Fibroblast of the aortic adventitia (primary cell): ENCODE measurements around the gene MGLL. TPM values are rescaled to one million over a fixed set of nuclear protein-coding genes. Genes with fewer than 3 reads are reported as not detected.

Experiments used
- DNase-seq: peaks from one replicate; pipeline ENCODE4 v3.0.0-alpha.2; 2010; ENCODE audit warnings: low read depth
- H3K4me3 ChIP-seq: 2 replicates; pipeline ENCODE4 v1.5.1; 2011; ENCODE audit warnings: low read depth, mild to moderate bottlenecking, control low read depth, low read length, moderate library complexity
- total RNA-seq: library from RNA; depleted of rRNA; stranded (reverse); fragments of >200 nt; gene quantifications from 2 replicates; pipeline ENCODE4 v1.2.3, GENCODE V29; 2012; ENCODE audit warnings: low replicate concordance
- TF ChIP-seq, protein P1 (sequence below): IDR thresholded peaks from 2 replicates; pipeline ENCODE4 v1.5.1; 2011; ENCODE audit warnings: mild to moderate bottlenecking, low read length, control low read depth, inconsistent platforms; ENCODE audit not compliant: insufficient read depth

The MGLL gene
- total RNA-seq, 1 donor: 25.8 TPM

DNA sequence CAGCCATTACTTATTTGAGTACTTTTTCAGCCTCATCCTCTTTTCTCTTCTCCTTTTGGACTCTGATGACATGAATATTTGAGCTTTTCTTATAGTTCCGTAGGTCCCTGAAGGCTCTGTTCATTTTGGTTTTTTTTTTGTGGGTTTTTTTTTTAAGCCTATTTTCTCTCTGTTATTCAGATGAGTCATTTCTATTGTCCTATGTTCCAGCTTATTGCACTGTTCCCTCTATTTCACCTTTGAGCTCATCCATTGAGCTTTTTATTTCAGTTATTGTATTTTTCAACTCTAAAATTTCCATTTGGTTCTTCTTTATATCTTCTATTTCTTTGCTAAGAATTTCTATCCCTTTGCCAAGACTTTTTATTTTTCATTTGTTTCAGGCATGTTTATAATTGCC lies 7.2 kb upstream of the MGLL start:
- TF ChIP-seq, protein P1, sequence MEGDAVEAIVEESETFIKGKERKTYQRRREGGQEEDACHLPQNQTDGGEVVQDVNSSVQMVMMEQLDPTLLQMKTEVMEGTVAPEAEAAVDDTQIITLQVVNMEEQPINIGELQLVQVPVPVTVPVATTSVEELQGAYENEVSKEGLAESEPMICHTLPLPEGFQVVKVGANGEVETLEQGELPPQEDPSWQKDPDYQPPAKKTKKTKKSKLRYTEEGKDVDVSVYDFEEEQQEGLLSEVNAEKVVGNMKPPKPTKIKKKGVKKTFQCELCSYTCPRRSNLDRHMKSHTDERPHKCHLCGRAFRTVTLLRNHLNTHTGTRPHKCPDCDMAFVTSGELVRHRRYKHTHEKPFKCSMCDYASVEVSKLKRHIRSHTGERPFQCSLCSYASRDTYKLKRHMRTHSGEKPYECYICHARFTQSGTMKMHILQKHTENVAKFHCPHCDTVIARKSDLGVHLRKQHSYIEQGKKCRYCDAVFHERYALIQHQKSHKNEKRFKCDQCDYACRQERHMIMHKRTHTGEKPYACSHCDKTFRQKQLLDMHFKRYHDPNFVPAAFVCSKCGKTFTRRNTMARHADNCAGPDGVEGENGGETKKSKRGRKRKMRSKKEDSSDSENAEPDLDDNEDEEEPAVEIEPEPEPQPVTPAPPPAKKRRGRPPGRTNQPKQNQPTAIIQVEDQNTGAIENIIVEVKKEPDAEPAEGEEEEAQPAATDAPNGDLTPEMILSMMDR: no peak
- no peak for DNase-seq
- no peak overlapping the region for H3K4me3 ChIP-seq

DNA sequence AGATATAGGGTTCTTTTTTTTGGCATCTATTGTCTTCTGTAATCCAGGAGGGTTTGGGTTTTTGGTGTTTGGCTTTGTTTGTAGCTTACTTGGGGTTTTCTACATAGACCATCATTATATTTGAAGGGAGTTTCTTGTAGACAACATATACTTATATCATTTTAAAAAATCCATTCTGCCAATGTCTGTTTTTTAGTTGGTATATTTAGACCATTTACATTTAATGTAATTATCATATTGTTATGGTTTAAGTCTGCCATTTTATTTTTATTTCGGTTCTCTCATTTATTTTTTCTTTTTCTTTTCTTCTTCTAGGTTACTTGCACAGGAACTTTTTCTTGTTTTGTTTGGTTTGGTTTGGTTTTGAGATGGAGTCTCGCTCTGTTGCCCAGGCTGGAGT lies 5.5 kb upstream of the MGLL start:
- TF ChIP-seq, protein P1: no peak
- no peak overlapping the region for H3K4me3 ChIP-seq
- no peak for DNase-seq

DNA sequence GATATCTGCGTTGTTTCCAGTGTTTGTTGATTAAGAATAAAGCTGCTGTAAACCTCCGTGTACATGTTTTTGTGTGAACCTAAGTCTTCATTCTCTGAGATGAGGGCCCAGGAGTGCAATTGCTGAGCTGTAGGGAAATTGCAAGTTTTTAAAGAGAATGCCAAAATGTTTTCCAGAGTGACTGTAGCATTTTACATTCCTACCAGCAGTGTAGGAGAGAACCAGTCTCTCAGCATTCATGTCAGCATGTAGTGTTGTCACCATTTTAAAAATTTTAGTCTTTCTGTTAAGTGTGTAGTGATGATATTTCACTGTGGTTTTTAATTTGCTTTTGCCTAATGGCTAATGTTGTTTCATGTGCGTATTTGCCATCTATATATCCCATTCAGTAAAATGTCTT lies 3.4 kb upstream of the MGLL start:
- TF ChIP-seq, protein P1: peak; percentile 33
- no peak overlapping the region for H3K4me3 ChIP-seq
- DNase-seq: peak; percentile 35

DNA sequence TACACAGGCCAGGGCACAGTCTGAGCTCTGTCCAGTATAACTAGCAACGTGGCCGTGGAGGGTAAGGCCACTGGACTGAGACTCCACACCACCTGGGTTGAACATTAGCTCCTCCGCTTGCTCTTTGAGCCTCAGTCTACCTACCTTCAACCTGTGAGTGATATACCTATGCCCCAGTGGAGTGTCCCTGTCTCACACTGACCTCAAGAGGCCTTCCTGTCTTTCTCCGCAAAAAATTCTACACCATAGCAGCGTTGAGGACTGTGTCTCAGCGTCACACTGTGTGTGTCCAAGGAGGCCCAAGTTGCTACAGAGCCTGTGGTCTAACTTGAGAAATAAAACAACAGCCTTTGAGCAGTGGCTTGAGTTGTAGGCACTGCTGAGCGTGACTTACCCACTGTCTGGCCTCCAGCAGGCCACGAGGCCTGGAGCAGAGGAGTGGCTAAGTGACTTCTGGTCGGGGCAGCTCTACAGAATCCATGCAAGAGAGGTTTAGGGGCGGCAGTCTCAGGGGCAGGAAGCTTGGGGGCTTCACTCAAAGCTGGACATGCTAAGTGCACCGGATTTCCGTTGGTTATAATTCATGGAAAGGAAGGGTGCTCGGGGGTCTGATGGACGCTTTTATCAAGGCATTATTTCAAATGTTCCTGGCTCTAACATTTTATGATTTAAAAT lies 2.0 kb upstream of the MGLL start:
- TF ChIP-seq, protein P1: no peak
- no peak for DNase-seq
- H3K4me3 ChIP-seq: no peak overlapping the region

DNA sequence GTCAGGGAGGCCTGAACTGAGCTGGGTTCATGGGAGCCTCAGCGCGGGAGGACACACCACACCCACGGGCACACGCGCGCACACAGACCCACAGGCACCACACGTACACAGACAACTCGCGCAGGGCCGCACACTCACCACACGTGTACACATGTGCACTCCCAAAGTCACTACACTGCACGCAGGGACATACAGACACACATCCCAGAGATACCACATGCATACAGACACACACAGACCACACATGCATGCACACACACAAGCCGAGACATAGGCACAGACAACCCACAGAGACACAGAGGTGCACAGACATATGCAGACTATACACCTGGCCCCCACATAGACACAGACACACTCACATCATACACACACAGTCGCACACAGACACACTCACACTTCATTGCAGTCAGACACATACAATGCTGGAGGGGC lies 1.1 kb upstream of the MGLL start:
- DNase-seq: peak; percentile 17
- TF ChIP-seq, protein P1: no peak
- peak overlapping the region; percentile 81 for H3K4me3 ChIP-seq

DNA sequence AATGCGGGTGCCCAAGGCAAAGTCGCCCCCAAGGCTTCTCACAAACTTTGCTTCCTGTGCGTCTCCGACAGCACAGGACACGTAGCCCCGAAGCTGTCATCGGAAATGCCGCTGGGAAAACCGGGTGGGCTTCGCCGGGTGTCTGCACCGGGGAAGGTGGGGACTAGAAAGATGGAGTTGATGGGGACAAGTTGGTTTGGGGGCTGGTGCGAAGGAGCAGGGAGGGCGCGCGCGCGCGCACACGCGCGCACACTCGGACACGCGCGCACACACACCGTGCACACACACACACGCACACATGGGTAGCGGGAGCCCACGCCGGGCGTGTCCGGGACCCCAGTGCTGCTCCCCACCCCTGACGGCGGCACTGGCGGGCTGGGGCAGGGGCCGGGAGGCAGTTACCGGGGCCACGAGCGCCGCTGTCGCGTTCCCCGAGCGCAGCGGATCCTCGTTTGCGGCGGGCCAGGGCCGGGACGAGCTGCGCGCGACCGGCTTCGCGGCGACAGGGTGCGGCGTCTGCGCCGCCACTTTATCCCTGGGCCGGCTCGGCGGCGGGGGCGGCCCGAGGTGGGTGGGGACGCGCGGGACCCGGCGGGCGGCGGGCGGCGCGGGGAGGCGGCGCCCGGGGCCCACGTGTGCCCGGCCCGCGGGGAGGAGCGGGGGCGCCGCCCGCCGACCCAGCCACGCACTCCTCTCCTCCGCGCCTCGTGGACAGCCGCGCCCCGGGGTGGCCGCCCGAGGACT lies 539 bp upstream of the MGLL start:
- H3K4me3 ChIP-seq: peak overlapping the region; percentile 81
- DNase-seq: no peak
- TF ChIP-seq, protein P1: peak; percentile 20
